ENCODE results near the gene ZNF232.

- no peak for TF ChIP-seq CTCF (IDR thresholded peaks at IDR 0.05; ENCODE audit: insufficient read depth, low read length, poor library complexity, severe bottlenecking)
- TF ChIP-seq EZH2phosphoT487 (conservative IDR thresholded peaks at IDR 0.05; ENCODE audit: low read length), result no peak
These were observed 24.3 kb upstream of the ZNF232 start for GRCh38 chr17:5135726-5136579.
